HG02571 (cell line): ENCODE data around the gene S100G.

ENCODE experiments used
- ATAC-seq: cut with Tn5 transposase; IDR thresholded peaks from one replicate; pipeline ENCODE4 v1.9.1; 2021; ENCODE audit warnings: mild to moderate bottlenecking, moderate library complexity; ENCODE audit not compliant: unreplicated experiment

The S100G gene

GRCh38 chrX:16646366-16647138, 3.4 kb upstream of the S100G start:
- ATAC-seq, result no peak

- ATAC-seq, result no peak
Observed at GRCh38 chrX:16651391-16652024, 1.6 kb downstream of the S100G start.

- no peak for ATAC-seq
Observed at GRCh38 chrX:16653424-16653823, 3.5 kb downstream of the S100G start.

GRCh38 chrX:16654093-16654492, 4.1 kb downstream of the S100G start:
- no peak for ATAC-seq

- ATAC-seq, result no peak
Observed at GRCh38 chrX:16658284-16658683, 8.3 kb downstream of the S100G start.

GRCh38 chrX:16659321-16659720, 9.4 kb downstream of the S100G start:
- no peak for ATAC-seq

- no peak for ATAC-seq
Observed at GRCh38 chrX:16661495-16661894, 11.5 kb downstream of the S100G start.

- no peak for ATAC-seq
Observed at GRCh38 chrX:16662402-16662801, 12.4 kb downstream of the S100G start.

GRCh38 chrX:16664074-16664473, 14.1 kb downstream of the S100G start:
- ATAC-seq, result no peak

- no peak for ATAC-seq
Observed at GRCh38 chrX:16664626-16665025, 14.7 kb downstream of the S100G start.

GRCh38 chrX:16665089-16665488, 15.1 kb downstream of the S100G start:
- ATAC-seq, result no peak

- no peak for ATAC-seq
Observed at GRCh38 chrX:16666541-16666940, 16.6 kb downstream of the S100G start.

- ATAC-seq, result no peak
Observed at GRCh38 chrX:16671005-16671404, 21.0 kb downstream of the S100G start.

- no peak for ATAC-seq
Observed at GRCh38 chrX:16678689-16679088, 28.7 kb downstream of the S100G start.

- ATAC-seq, result no peak
Observed at GRCh38 chrX:16683007-16683664, 33.2 kb downstream of the S100G start.

- no peak for ATAC-seq
Observed at GRCh38 chrX:16687514-16687913, 37.6 kb downstream of the S100G start.

- ATAC-seq, result peak; percentile 50
Observed at GRCh38 chrX:16695079-16695676, 45.2 kb downstream of the S100G start.

GRCh38 chrX:16696956-16697355, 47.0 kb downstream of the S100G start:
- no peak for ATAC-seq

GRCh38 chrX:16699389-16699788, 49.4 kb downstream of the S100G start:
- no peak for ATAC-seq

GRCh38 chrX:16700734-16701133, 50.8 kb downstream of the S100G start:
- no peak for ATAC-seq

- no peak for ATAC-seq
Observed at GRCh38 chrX:16702700-16703599, 53.0 kb downstream of the S100G start.
